ENCODE results near the gene DENND5B. TPM values are rescaled to one million over a fixed set of nuclear protein-coding genes. Genes with fewer than 3 reads are reported as not detected.

Gene DENND5B
- total and polyA plus RNA-seq, 10 of the 15 experiments (the other 5 are each of a cell fraction or from before 2014, with no cell fraction given) = 0.39 to 32.5 (median 20.6) TPM

DNA sequence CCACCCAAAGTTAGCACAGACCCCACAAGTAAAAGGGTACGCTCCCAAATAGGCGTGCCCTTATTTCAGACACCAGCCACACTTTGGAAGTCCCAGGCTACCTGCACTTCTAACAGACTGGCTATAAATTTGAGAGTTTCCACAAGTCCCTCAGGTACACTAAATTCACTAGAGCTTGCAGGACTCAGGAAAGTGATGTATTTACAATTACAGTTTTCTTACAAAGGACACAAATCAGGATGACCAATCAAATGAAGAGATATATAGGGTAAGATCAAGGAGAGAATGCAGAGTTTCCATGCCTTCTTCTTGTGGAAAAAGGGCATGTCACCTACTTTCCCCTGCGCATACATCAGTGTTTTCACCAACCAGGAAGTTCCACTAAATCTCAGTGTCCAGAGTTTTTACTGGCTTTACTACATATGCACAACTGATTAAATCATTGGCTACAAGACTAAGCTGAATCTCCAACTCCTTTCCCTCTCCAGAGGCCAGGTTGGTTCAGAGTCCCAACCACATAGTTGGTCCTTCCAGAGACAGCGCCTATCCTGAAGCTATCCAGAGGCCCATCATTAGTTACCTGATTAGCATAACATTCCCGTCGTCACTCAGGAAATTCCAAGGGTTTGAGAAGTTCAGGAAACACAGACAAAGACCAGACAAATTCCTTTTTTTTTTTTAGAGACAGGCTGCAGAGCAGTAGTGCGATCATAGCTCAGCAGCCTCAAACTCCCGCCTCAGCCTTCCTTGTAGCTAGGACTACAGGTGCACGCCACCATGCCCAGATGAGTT lies 84.2 kb downstream of the DENND5B start:
- 99% methylated on average over 9 of the region's 9 CpGs for WGBS (ENCODE audit: insufficient coverage, insufficient replicate concordance, low lambda C conversion rate, missing lambda C conversion rate)
- Histone ChIP-seq H3K4me1 (ENCODE audit: control insufficient read depth, insufficient read depth, low read length) (no peaks in the 10 kb centered on the region), H3K9ac (ENCODE audit: control insufficient read depth, insufficient read depth, low read length) (no peak overlapping the region), H3K9me3 (replicated peaks; ENCODE audit: control insufficient read depth, insufficient read depth, low read length) (peaks cover 5% of the 10 kb centered on the region; the same call in 2 of the 3 replicates), H3K27me3 (replicated peaks in 1 of 2; ENCODE audit: control insufficient read depth in 2 of 2, insufficient read depth in 2 of 2, low read length in 1 of 2) (no peaks in the 10 kb centered on the region), H3K79me2 (ENCODE audit: control insufficient read depth, insufficient read depth, low read length) (peaks cover 20% of the 10 kb centered on the region), H2AFZ (ENCODE audit: control insufficient read depth, low read depth, low read length) (no peak overlapping the region), H3K36me3 (ENCODE audit: control insufficient read depth in 2 of 2, insufficient read depth in 2 of 2, low read length in 1 of 2) (no peaks in the 10 kb centered on the region), H4K20me1 (ENCODE audit: control insufficient read depth, insufficient read depth) (no peaks in the 10 kb centered on the region), H3K27ac (ENCODE audit: control insufficient read depth, insufficient read depth) (no peak overlapping the region), H3K4me3 (no peak overlapping the region), H3K4me2 (ENCODE audit: control insufficient read depth, insufficient read depth) (no peak overlapping the region)
- no TSS peak for BruUV-seq (replicated peaks)
- in situ Hi-C loops (cut with MboI) (no loop called here), intact Hi-C loops (cut with micrococcal nuclease; ENCODE audit: unreplicated experiment) (no loop called here)
- ChIA-PET SMC1A (ENCODE audit: uncharacterized antibody, unreplicated experiment) (no interaction called here), CTCF (no interaction called here), RAD21 (ENCODE audit: unreplicated experiment) (no interaction called here), POLR2A (no interaction called here)
- FAIRE-seq = no peak
- ATAC-seq = no peak
- DNase-seq (ENCODE audit: low read depth, low spot score) = no peak
- TF ChIP-seq, protein P1, sequence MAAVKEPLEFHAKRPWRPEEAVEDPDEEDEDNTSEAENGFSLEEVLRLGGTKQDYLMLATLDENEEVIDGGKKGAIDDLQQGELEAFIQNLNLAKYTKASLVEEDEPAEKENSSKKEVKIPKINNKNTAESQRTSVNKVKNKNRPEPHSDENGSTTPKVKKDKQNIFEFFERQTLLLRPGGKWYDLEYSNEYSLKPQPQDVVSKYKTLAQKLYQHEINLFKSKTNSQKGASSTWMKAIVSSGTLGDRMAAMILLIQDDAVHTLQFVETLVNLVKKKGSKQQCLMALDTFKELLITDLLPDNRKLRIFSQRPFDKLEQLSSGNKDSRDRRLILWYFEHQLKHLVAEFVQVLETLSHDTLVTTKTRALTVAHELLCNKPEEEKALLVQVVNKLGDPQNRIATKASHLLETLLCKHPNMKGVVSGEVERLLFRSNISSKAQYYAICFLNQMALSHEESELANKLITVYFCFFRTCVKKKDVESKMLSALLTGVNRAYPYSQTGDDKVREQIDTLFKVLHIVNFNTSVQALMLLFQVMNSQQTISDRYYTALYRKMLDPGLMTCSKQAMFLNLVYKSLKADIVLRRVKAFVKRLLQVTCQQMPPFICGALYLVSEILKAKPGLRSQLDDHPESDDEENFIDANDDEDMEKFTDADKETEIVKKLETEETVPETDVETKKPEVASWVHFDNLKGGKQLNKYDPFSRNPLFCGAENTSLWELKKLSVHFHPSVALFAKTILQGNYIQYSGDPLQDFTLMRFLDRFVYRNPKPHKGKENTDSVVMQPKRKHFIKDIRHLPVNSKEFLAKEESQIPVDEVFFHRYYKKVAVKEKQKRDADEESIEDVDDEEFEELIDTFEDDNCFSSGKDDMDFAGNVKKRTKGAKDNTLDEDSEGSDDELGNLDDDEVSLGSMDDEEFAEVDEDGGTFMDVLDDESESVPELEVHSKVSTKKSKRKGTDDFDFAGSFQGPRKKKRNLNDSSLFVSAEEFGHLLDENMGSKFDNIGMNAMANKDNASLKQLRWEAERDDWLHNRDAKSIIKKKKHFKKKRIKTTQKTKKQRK (IDR thresholded peaks at IDR 0.05; ENCODE audit: low read depth, low read length) = no peak
- TF ChIP-seq NR2F1 (conservative IDR thresholded peaks at IDR 0.05) (no peak), ZBTB40 (IDR thresholded peaks at IDR 0.05; ENCODE audit: borderline replicate concordance) (no peak), YBX1 (IDR thresholded peaks at IDR 0.05) (no peak), IRF4 (IDR thresholded peaks at IDR 0.05; ENCODE audit: low read depth, low read length) (no peak), CHD4 (IDR thresholded peaks at IDR 0.05) (no peak), RBBP5 (conservative IDR thresholded peaks at IDR 0.05) (no peak), TAF1 (IDR thresholded peaks at IDR 0.05; ENCODE audit: borderline replicate concordance, low read depth, low read length) (no peak), ZNF384 (IDR thresholded peaks at IDR 0.05; ENCODE audit: borderline replicate concordance, low read depth, low read length) (no peak), SREBF1 (IDR thresholded peaks at IDR 0.05; ENCODE audit: low read length) (no peak), ZBTB11 (CRISPR knock-in tag; IDR thresholded peaks at IDR 0.05) (no peak)
- TF ChIP-seq, protein P2, sequence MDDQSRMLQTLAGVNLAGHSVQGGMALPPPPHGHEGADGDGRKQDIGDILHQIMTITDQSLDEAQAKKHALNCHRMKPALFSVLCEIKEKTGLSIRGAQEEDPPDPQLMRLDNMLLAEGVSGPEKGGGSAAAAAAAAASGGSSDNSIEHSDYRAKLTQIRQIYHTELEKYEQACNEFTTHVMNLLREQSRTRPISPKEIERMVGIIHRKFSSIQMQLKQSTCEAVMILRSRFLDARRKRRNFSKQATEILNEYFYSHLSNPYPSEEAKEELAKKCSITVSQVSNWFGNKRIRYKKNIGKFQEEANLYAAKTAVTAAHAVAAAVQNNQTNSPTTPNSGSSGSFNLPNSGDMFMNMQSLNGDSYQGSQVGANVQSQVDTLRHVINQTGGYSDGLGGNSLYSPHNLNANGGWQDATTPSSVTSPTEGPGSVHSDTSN (IDR thresholded peaks at IDR 0.05; ENCODE audit: insufficient replicate concordance, low read depth, low read length) = no peak

Data from GM12878 (cell line).